WTC11 (cell line): ENCODE results near the gene KRT83.

Experiments used
- CTCF ChIP-seq: fragments of 200-600 bp; IDR thresholded peaks from 2 replicates; pipeline ENCODE4 v1.8.0; 2022; ENCODE audit warnings: antibody characterized with exemption
- E2F5 ChIP-seq: sonication (generic); formaldehyde crosslinking; IDR thresholded peaks from 2 replicates; pipeline ENCODE4 v1.8.1; 2022; ENCODE audit warnings: mild to moderate bottlenecking, moderate library complexity, missing genetic modification reagents
- ESRRA ChIP-seq: sonication (generic); formaldehyde crosslinking; IDR thresholded peaks from 2 replicates; pipeline ENCODE4 v1.8.1; 2022; ENCODE audit warnings: mild to moderate bottlenecking, missing genetic modification reagents, borderline replicate concordance
- USF1 ChIP-seq: sonication (generic); formaldehyde crosslinking; IDR thresholded peaks from 2 replicates; pipeline ENCODE4 v1.8.0; 2022; ENCODE audit warnings: mild to moderate bottlenecking, missing genetic modification reagents

- TF ChIP-seq CTCF (no peak), USF1 (CRISPR knock-in tag) (no peak), E2F5 (no peak), ESRRA (CRISPR knock-in tag) (no peak)
Measured at GRCh38 chr12:52335598-52336262, 14.5 kb upstream of the KRT83 start.
